Measurements from ENCODE around the gene CSNK1G1.
"Not testable (repeated sequence)": the region's sequence is repeated elsewhere in the genome, so short reads cannot be mapped to it uniquely, and the experiment has no call there.

DNA sequence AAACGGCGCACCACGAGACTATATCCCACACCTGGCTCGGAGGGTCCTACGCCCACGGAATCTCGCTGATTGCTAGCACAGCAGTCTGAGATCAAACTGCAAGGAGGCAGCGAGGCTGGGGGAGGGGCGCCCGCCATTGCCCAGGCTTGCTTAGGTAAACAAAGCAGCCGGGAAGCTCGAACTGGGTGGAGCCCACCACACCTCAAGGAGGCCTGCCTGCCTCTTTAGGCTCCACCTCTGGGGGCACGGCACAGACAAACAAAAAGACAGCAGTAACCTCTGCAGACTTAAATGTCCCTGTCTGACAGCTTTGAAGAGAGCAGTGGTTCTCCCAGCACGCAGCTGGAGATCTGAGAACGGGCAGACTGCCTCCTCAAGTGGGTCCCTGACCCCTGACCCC lies 29.0 kb downstream of the CSNK1G1 start:
- TF ChIP-seq, protein P1, sequence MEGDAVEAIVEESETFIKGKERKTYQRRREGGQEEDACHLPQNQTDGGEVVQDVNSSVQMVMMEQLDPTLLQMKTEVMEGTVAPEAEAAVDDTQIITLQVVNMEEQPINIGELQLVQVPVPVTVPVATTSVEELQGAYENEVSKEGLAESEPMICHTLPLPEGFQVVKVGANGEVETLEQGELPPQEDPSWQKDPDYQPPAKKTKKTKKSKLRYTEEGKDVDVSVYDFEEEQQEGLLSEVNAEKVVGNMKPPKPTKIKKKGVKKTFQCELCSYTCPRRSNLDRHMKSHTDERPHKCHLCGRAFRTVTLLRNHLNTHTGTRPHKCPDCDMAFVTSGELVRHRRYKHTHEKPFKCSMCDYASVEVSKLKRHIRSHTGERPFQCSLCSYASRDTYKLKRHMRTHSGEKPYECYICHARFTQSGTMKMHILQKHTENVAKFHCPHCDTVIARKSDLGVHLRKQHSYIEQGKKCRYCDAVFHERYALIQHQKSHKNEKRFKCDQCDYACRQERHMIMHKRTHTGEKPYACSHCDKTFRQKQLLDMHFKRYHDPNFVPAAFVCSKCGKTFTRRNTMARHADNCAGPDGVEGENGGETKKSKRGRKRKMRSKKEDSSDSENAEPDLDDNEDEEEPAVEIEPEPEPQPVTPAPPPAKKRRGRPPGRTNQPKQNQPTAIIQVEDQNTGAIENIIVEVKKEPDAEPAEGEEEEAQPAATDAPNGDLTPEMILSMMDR (conservative IDR thresholded peaks at IDR 0.05; ENCODE audit: low read depth, low read length), result not testable (repeated sequence)
- TF ChIP-seq POLR2A (IDR thresholded peaks at IDR 0.05; ENCODE audit: low read depth, low read length); RAD21 (IDR thresholded peaks at IDR 0.05; ENCODE audit: low read length); CEBPB (IDR thresholded peaks at IDR 0.05; ENCODE audit: low read depth, low read length): not testable (repeated sequence)
